ENCODE data around the gene DOCK1. TPM values are rescaled to one million over a fixed set of nuclear protein-coding genes. Genes with fewer than 3 reads are reported as not detected.

Gene DOCK1
- total RNA-seq, 1 experiment from 2014 or later, result 22.7 TPM

DNA sequence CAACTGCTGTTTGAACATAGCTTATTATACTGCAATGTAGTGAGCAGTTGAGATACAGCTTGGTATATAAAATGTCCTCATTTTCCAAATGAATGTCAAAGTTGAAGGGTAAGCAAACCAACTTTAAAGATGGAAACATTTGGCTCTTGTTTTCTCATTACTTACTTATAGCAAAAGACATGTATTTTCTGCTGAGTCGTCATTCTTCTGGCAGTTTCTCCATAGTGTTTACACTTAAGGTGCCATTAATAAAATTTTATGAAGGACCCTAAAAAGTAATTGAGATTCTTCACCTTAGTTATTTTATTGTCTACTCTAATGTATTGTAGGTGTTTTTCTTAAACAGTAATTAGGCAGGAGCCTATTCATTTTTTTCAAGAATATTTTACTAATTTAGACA lies 222.6 kb downstream of the DOCK1 start:
- in situ Hi-C loops (cut with HindIII; ENCODE audit: low pct_unique_long_range_greater_than_20kb, low sequenced_read_pairs), result no loop called here
- no peak for DNase-seq (ENCODE audit: low read depth, low spot score)

DNA sequence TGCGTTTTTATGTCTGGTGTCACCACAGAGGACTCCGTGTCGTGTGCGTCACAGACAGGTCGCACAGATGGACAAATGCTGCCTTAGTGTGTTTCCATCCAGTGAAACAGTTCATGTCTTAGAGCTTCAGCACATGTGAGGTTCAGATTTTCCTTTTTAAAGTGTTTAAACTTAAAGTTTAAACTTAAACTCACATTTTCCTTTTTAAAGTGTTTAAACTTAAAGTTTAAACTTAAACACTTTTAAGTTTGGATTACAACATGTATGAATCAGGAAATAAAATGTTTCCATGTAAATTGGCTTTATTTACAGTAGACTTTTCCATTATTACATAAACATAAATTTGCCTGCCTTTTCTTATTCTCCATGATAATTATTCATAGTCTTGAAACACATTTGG lies 223.9 kb downstream of the DOCK1 start:
- DNase-seq (ENCODE audit: low read depth, low spot score), result no peak
- in situ Hi-C loops (cut with HindIII; ENCODE audit: low pct_unique_long_range_greater_than_20kb, low sequenced_read_pairs), result no loop called here

GRCh38 chr10:127132451-127132850 lies 227.2 kb downstream of the DOCK1 start:
- in situ Hi-C loops (cut with HindIII; ENCODE audit: low pct_unique_long_range_greater_than_20kb, low sequenced_read_pairs), result no loop called here
- DNase-seq (ENCODE audit: low read depth, low spot score), result no peak

- DNase-seq (ENCODE audit: low read depth, low spot score), result no peak
- in situ Hi-C loops (cut with HindIII; ENCODE audit: low pct_unique_long_range_greater_than_20kb, low sequenced_read_pairs), result no loop called here
Observed at GRCh38 chr10:127133225-127133624, 228.0 kb downstream of the DOCK1 start.

- in situ Hi-C loops (cut with HindIII; ENCODE audit: low pct_unique_long_range_greater_than_20kb, low sequenced_read_pairs), result no loop called here
- no peak for DNase-seq (ENCODE audit: low read depth, low spot score)
Observed at GRCh38 chr10:127133672-127134500, 228.7 kb downstream of the DOCK1 start.

- in situ Hi-C loops (cut with HindIII; ENCODE audit: low pct_unique_long_range_greater_than_20kb, low sequenced_read_pairs), result no loop called here
Observed at GRCh38 chr10:127135844-127136577, 230.8 kb downstream of the DOCK1 start.

DNA sequence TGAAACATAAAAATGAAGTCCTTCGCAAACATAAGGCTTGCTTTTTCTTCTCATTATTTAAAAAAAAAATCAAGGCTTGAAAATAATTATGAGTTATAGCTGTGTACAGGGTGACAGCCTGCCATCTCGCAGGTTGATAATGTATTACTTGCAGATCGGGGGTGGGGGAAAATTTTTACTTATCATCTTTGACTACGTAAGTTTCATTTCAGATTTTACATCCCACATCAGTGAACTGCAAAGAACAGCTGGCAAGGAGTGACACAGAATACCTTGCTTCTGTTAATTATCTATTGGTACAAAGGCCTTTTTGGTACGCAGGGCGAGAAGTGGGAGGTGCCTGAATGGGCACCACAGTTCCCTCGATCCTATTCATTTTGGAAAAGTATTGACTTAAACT lies 232.2 kb downstream of the DOCK1 start:
- DNase-seq (ENCODE audit: low read depth, low spot score), result no peak
- in situ Hi-C loops (cut with HindIII; ENCODE audit: low pct_unique_long_range_greater_than_20kb, low sequenced_read_pairs), result no loop called here

More at GRCh38 chr10:127135844-127136577, 230.8 kb downstream of the DOCK1 start:
- DNase-seq (ENCODE audit: low read depth, low spot score), result no peak

DNA sequence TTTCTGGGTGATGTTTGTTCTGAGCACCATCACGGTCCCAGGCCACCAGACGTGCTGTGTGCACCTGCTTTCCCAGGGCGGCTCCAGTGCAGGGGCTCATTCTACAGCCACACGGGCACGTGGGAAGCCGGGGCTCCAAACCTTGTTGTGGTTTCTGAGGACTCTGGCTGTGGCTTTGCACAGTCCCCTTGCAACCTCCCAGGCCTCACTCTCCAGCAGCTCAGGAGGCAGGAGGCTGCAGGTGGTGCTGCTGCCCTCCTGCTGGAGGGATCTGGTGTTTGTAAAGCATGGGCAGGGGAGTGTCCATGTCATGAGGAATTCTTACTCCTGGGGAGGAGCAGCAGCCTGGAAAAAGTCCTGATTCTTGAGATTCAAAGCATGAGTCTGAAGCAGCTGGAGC lies 236.9 kb downstream of the DOCK1 start:
- in situ Hi-C loops (cut with HindIII; ENCODE audit: low pct_unique_long_range_greater_than_20kb, low sequenced_read_pairs), result no loop called here
- no peak for DNase-seq (ENCODE audit: low read depth, low spot score)

- no peak for DNase-seq (ENCODE audit: low read depth, low spot score)
- in situ Hi-C loops (cut with HindIII; ENCODE audit: low pct_unique_long_range_greater_than_20kb, low sequenced_read_pairs), result no loop called here
Observed at GRCh38 chr10:127142856-127143255, 237.6 kb downstream of the DOCK1 start.

GRCh38 chr10:127145173-127145572 lies 239.9 kb downstream of the DOCK1 start:
- no peak for DNase-seq (ENCODE audit: low read depth, low spot score)
- in situ Hi-C loops (cut with HindIII; ENCODE audit: low pct_unique_long_range_greater_than_20kb, low sequenced_read_pairs), result no loop called here

DNA sequence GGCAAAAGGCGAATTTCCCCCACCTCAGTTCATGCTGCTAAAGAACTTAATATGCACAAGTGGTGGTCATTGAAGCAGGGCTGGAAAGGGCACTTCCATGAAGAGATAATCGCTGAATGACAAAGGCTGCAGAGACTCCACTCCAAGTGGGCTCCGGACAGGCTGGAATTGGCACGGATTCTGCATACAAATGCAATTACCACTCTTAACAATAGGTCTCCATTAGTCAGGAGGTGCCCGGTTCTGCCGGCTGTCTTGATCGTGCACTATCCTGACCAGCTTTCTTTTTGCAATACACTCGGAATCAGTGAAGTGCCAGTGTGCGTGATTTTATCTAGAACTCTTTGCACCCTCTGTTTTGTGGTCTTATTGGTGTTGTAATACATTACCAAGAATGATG lies 241.4 kb downstream of the DOCK1 start:
- in situ Hi-C loops (cut with HindIII; ENCODE audit: low pct_unique_long_range_greater_than_20kb, low sequenced_read_pairs), result no loop called here
- no peak for DNase-seq (ENCODE audit: low read depth, low spot score)

DNA sequence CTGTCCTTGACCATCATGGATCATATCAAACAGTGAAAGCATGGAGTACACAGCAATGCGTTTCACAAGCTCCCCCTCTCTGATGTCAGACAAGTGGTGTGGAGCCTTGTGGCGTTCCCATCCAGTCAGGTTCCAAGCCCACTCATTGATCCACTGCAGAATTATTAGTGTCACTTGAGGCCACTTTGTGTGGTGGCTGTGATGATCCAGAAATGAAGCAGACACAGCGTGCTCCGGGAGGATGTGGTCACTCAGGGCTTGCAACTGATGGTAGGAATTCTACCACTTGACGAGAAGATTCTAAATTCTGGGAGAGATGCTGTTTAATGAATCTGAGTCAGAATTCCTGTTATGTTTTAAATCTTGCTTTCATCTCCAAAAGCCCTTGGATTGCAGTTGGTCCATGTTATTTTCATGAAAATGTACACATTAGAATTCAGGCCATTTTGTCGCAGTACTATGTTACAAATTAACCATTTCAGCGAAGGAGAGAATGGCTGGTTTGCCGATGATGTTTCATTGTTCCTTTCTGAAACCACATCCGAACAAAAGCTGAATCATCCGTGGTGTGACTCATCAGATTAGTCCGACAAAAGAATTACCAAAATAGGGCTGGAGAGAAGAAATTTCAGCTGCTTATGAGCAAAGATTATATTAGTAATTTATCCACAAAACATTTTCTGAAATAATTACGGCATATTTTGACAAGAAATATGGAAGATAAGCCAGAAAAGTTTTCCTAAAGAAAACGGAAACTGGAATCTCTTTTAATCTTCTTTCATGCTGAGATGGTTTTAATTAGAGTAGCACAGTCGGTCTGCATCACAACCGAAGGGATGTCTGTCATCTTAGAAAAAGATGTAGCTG lies 243.1 kb downstream of the DOCK1 start:
- no peak for DNase-seq (ENCODE audit: low read depth, low spot score)
- in situ Hi-C loops (cut with HindIII; ENCODE audit: low pct_unique_long_range_greater_than_20kb, low sequenced_read_pairs), result no loop called here

DNA sequence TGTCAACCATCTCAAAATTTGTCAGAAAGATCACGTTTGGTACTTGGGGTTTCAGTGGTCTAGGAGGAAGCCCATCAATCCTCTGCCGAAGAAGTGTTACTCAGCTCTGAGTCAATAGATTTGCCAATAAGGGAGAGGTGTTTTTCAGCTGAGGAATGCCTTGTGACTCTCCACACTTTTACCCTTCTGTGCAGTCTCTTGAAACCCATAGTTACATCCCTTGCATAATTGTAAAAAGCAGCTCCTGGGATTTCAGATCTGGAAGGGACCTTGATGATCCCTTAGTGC lies 243.6 kb downstream of the DOCK1 start:
- no peak for DNase-seq (ENCODE audit: low read depth, low spot score)
- in situ Hi-C loops (cut with HindIII; ENCODE audit: low pct_unique_long_range_greater_than_20kb, low sequenced_read_pairs), result no loop called here

DNA sequence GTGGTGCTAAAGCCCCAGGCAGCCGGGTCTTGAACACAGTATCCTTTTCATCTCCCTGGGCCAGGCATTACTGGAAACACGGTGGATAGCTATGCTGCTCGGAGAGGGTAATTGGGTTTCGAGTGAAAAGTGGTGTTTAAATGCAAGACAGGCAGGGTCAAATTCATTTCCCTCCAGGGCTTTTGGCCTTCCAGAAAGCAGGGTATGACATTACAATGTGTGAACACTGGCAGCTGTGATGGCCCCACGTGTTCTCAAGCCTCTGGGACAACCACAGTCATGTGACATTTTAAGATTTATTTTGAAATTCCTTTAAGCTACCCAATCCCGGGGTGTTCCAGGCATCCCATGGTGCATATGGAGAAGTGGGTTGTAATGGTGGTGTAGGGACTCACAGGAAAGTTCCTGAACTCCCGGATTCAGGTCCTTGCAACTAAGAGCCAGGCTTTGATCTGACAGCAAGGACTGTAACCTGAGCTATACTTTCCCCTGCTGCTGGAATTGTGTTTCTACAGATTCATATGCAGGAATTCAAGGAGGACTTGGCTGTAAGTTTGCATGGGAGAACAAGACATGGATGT lies 244.4 kb downstream of the DOCK1 start:
- no peak for DNase-seq (ENCODE audit: low read depth, low spot score)
- in situ Hi-C loops (cut with HindIII; ENCODE audit: low pct_unique_long_range_greater_than_20kb, low sequenced_read_pairs), result no loop called here

DNA sequence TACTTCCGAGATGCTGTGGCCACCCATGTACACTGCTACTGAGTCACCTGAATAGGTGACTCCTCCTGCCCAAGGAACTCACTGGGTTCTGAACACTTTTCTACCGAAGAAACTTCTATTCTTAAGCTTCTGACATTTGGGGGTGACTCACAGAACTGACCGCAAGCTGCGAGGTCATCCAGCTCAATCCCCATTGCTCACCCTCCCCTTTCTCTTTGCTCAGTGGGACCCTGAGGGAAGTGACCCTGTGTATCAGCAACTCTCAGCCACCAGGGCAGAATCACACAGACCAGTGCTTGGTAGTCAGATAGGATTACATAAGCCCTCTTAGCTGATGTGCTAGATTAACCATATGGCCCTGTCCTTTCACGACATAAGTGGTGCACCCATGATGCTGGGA lies 244.9 kb downstream of the DOCK1 start:
- in situ Hi-C loops (cut with HindIII; ENCODE audit: low pct_unique_long_range_greater_than_20kb, low sequenced_read_pairs), result no loop called here
- DNase-seq (ENCODE audit: low read depth, low spot score), result no peak

DNA sequence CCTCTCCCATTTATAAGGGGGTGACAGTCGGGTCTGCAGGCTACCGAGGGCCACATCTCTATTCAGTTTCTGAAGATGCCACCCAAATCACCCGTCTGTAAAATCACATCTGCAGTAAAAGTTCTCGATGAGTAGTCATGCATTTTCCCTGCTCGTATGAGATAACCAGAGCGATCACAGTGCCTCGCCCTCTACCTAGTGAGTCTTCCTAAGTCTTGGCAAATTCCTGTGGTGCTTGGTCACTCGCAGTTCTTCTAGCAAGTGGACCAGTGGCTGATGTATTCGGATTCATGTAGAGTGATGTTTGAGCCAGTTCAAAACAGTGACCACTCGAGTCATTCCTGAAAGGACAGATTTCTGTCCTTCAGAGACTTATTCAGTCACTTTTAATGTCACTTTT lies 246.3 kb downstream of the DOCK1 start:
- in situ Hi-C loops (cut with HindIII; ENCODE audit: low pct_unique_long_range_greater_than_20kb, low sequenced_read_pairs), result no loop called here
- no peak for DNase-seq (ENCODE audit: low read depth, low spot score)

DNA sequence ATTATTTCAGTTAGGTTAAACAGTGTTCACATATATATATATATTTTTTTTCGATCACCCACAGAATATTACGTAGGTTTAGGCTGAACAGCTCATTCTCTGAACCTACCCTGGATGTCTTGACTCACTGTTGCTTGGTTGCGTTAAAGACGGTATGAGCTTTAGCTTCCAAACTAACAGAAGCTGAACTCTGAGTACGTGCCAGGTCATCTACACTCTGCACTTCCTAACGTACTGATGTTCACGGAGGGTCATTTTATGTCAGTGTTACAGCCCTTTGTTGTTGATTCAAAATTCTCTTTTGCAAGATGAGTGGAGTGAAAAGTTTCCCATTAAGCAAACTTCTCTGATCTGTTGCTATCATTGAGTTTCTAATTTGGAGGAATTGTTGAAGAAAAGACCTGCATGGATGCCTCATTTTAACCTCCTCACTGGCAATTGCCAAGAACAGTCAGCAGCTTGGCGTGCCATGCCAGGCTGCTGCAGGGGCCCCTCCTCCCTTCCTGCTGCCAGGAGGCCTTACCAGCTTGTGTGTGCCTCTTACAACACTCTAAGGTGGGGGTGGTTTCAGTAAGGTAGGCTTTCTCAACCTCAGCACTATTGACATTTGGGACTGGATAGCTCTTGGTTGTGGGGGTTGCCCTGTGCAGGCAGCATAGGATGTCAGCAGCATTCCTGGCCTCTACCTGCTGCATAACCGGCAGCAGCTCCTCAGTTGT lies 246.9 kb downstream of the DOCK1 start:
- DNase-seq (ENCODE audit: low read depth, low spot score), result no peak
- in situ Hi-C loops (cut with HindIII; ENCODE audit: low pct_unique_long_range_greater_than_20kb, low sequenced_read_pairs), result no loop called here
